Esophagus muscularis mucosa (tissue), 4 donors: ENCODE data around the gene MRTFB. TPM values are rescaled to one million over a fixed set of nuclear protein-coding genes. Genes with fewer than 3 reads are reported as not detected.

ENCODE experiments used
- DNase-seq: peaks from one replicate; pipeline ENCODE4 v3.0.0-alpha.2; 2017; ENCODE audit errors: extremely low spot score
- H3K27ac ChIP-seq, 4 donors: fragments of 200-600 bp; sonication (generic); replicated peaks in 1 of 4; 1 replicate in 3 of 4; 2 replicates in 1 of 4; pipeline ENCODE4 v1.5.1; 2016 to 2019; ENCODE audit warnings: mild to moderate bottlenecking in 1 of 4
- H3K27me3 ChIP-seq, 4 donors: fragments of 200-600 bp; sonication (generic); one replicate each; pipeline versions ENCODE4 v1.5.1 to v1.6.0; 2016 to 2019
- H3K36me3 ChIP-seq, 4 donors: fragments of 200-600 bp; sonication (generic); one replicate each; pipeline ENCODE4 v1.5.1; 2016 to 2019
- H3K4me1 ChIP-seq, 4 donors: fragments of 200-600 bp; sonication (generic); one replicate each; pipeline ENCODE4 v1.5.1; 2016 to 2019
- H3K4me3 ChIP-seq, 4 donors: fragments of 200-600 bp; sonication (generic); 1 replicate in 2 of 4; 2 replicates in 2 of 4; pipeline ENCODE4 v1.5.1; 2016 to 2019; ENCODE audit warnings: mild to moderate bottlenecking in 4 of 4, moderate library complexity in 1 of 4
- H3K9me3 ChIP-seq, 4 donors: fragments of 200-600 bp; sonication (generic); 1 replicate in 3 of 4; 2 replicates in 1 of 4; pipeline ENCODE4 v1.5.1; 2016 to 2019
- EP300 ChIP-seq: sonication (generic); formaldehyde crosslinking; IDR thresholded peaks from one replicate; pipeline ENCODE4 v1.6.1; 2017; ENCODE audit warnings: antibody characterized with exemption
- POLR2A ChIP-seq: fragments of 450-650 bp; IDR thresholded peaks from one replicate; pipeline ENCODE4 v1.6.1; 2017; ENCODE audit warnings: antibody characterized with exemption, moderate library complexity, mild to moderate bottlenecking, low read depth
- POLR2AphosphoS5 ChIP-seq, 2 donors: sonication (generic); formaldehyde crosslinking; IDR thresholded peaks; one replicate each; pipeline ENCODE4 v1.6.1; 2017; ENCODE audit warnings: antibody characterized with exemption in 2 of 2
- WGBS: methylation state at CpG from one replicate; pipeline ENCODE4 v1.1.5; 2018; 5-methylcytosine and 5-hydroxymethylcytosine counted together
- intact Hi-C: fragments of 100-400 bp; cut with DNase I; formaldehyde crosslinking; loops from one replicate; pipeline ENCODE4 v1.15.1; 2023
- total RNA-seq, 4 donors: library from RNA; depleted of rRNA; stranded (reverse); fragments of >200 nt; gene quantifications; one replicate each; pipeline versions ENCODE4 v1.1.0 to v1.2.1, GENCODE V29; 2016
- TF ChIP-seq, protein P1 (sequence below), 3 experiments: fragments of 200-600 bp in 2 of 3; fragments of 450-650 bp in 1 of 3; sonication (generic) in 2 of 3; IDR thresholded peaks; one replicate each; pipeline ENCODE4 v1.5.1; 2017 to 2019; ENCODE audit warnings: antibody characterized with exemption in 3 of 3, mild to moderate bottlenecking in 2 of 3, moderate library complexity in 1 of 3

Gene MRTFB
- total RNA-seq, 4 donors from 2014 or later: 36.3 to 63.6 (median 48.2) TPM

- 100% methylated on average over 2 of the region's 2 CpGs for WGBS
- intact Hi-C loops: no loop called here
- TF ChIP-seq POLR2A: no peak
- TF ChIP-seq EP300: no peak
- no peak for TF ChIP-seq POLR2AphosphoS5 (IDR thresholded peaks at IDR 0.05)
- TF ChIP-seq, protein P1, sequence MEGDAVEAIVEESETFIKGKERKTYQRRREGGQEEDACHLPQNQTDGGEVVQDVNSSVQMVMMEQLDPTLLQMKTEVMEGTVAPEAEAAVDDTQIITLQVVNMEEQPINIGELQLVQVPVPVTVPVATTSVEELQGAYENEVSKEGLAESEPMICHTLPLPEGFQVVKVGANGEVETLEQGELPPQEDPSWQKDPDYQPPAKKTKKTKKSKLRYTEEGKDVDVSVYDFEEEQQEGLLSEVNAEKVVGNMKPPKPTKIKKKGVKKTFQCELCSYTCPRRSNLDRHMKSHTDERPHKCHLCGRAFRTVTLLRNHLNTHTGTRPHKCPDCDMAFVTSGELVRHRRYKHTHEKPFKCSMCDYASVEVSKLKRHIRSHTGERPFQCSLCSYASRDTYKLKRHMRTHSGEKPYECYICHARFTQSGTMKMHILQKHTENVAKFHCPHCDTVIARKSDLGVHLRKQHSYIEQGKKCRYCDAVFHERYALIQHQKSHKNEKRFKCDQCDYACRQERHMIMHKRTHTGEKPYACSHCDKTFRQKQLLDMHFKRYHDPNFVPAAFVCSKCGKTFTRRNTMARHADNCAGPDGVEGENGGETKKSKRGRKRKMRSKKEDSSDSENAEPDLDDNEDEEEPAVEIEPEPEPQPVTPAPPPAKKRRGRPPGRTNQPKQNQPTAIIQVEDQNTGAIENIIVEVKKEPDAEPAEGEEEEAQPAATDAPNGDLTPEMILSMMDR (IDR thresholded peaks at IDR 0.05): no peak
These were observed 124.9 kb downstream of the MRTFB start for GRCh38 chr16:14196011-14196410.

GRCh38 chr16:14196539-14196938, 125.4 kb downstream of the MRTFB start:
- no peak for TF ChIP-seq POLR2AphosphoS5 (IDR thresholded peaks at IDR 0.05)
- no peak for TF ChIP-seq POLR2A
- TF ChIP-seq EP300: no peak
- TF ChIP-seq, protein P1 (IDR thresholded peaks at IDR 0.05): no peak
- H3K4me1 ChIP-seq: peaks cover 5 to 38% (median 6%) of the 10 kb centered on the region in 4 donors
- H3K27ac ChIP-seq: no peak overlapping the region
- H3K4me3 ChIP-seq: no peak overlapping the region
- no peaks in the 10 kb centered on the region for H3K27me3 ChIP-seq
- no peaks in the 10 kb centered on the region for H3K36me3 ChIP-seq
- DNase-seq: no peak
- no peaks in the 10 kb centered on the region for H3K9me3 ChIP-seq
- intact Hi-C loops: no loop called here

More at GRCh38 chr16:14196011-14196410, 124.9 kb downstream of the MRTFB start:
- Histone ChIP-seq H3K9me3 (no peaks in the 10 kb centered on the region), H3K36me3 (no peaks in the 10 kb centered on the region), H3K27ac (no peak overlapping the region), H3K4me1 (peaks cover 3 to 33% (median 5%) of the 10 kb centered on the region in 4 donors), H3K4me3 (no peak overlapping the region), H3K27me3 (no peaks in the 10 kb centered on the region)
- no peak for DNase-seq

GRCh38 chr16:14198012-14198411, 126.9 kb downstream of the MRTFB start:
- no peaks in the 10 kb centered on the region for H3K27me3 ChIP-seq
- H3K36me3 ChIP-seq: no peaks in the 10 kb centered on the region
- peaks cover 10 to 42% (median 19%) of the 10 kb centered on the region in 4 donors for H3K4me1 ChIP-seq
- no peak for TF ChIP-seq POLR2AphosphoS5 (IDR thresholded peaks at IDR 0.05)
- intact Hi-C loops: no loop called here
- no peak for DNase-seq
- no peak overlapping the region for H3K27ac ChIP-seq
- H3K4me3 ChIP-seq: no peak overlapping the region
- H3K9me3 ChIP-seq: no peaks in the 10 kb centered on the region

- H3K4me1 ChIP-seq: peaks cover 14 to 48% (median 24%) of the 10 kb centered on the region in 4 donors
- intact Hi-C loops: no loop called here
- H3K27ac ChIP-seq: no peak overlapping the region
- H3K9me3 ChIP-seq: no peaks in the 10 kb centered on the region
- 68% methylated on average over 1 of the region's 1 CpG for WGBS
- no peaks in the 10 kb centered on the region for H3K27me3 ChIP-seq
- no peak overlapping the region for H3K4me3 ChIP-seq
- no peak for DNase-seq
- TF ChIP-seq POLR2AphosphoS5 (IDR thresholded peaks at IDR 0.05) (no peak), EP300 (no peak), POLR2A (no peak)
- no peaks in the 10 kb centered on the region for H3K36me3 ChIP-seq
These were observed 127.5 kb downstream of the MRTFB start for GRCh38 chr16:14198572-14198971.

DNA sequence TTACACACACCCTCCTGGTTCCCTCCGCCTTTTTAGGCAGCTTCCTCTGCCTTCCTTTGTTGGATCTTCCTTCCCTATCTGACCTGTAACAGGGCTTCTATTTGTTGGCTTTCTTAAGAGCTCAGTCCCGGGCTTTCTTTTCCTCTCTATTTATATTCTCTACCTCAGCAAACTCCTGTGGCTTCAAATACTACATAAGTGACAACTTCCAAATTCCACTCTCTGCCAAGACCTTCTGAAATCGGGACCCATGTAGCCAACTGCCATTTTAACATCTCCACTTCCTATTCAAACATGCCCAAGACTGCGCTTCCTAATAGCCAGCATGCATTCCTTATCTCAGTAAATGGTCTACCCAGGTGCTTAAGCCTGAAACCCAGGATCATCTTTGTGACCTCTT, 128.1 kb downstream of the MRTFB start:
- Histone ChIP-seq H3K4me1 (peaks cover 14 to 49% (median 24%) of the 10 kb centered on the region in 4 donors), H3K36me3 (no peaks in the 10 kb centered on the region), H3K4me3 (no peak overlapping the region), H3K9me3 (no peaks in the 10 kb centered on the region), H3K27ac (no peak overlapping the region), H3K27me3 (no peaks in the 10 kb centered on the region)
- 78% methylated on average over 4 of the region's 4 CpGs for WGBS
- TF ChIP-seq EP300: no peak
- TF ChIP-seq, protein P1 (IDR thresholded peaks at IDR 0.05): no peak
- no peak for TF ChIP-seq POLR2AphosphoS5 (IDR thresholded peaks at IDR 0.05)
- no peak for TF ChIP-seq POLR2A
- intact Hi-C loops: no loop called here
- DNase-seq: no peak

- 95% methylated on average over 1 of the region's 1 CpG for WGBS
- no peaks in the 10 kb centered on the region for H3K36me3 ChIP-seq
These were observed 128.5 kb downstream of the MRTFB start for GRCh38 chr16:14199624-14200023.

More at GRCh38 chr16:14199624-14200023, 128.5 kb downstream of the MRTFB start:
- H3K4me3 ChIP-seq: no peak overlapping the region
- no peak for DNase-seq
- no peaks in the 10 kb centered on the region for H3K9me3 ChIP-seq
- H3K4me1 ChIP-seq: peaks cover 14 to 49% (median 24%) of the 10 kb centered on the region in 4 donors
- no peak overlapping the region for H3K27ac ChIP-seq
- no peaks in the 10 kb centered on the region for H3K27me3 ChIP-seq
- TF ChIP-seq POLR2A: no peak
- no peak for TF ChIP-seq EP300
- no peak for TF ChIP-seq POLR2AphosphoS5 (IDR thresholded peaks at IDR 0.05)
- TF ChIP-seq, protein P1 (IDR thresholded peaks at IDR 0.05): no peak
- intact Hi-C loops: no loop called here
